ENCODE results near the gene HOXA9. TPM values are rescaled to one million over a fixed set of nuclear protein-coding genes. Genes with fewer than 3 reads are reported as not detected.

Gene HOXA9
- total RNA-seq, 2 experiments from 2014 or later, result not detected

DNA sequence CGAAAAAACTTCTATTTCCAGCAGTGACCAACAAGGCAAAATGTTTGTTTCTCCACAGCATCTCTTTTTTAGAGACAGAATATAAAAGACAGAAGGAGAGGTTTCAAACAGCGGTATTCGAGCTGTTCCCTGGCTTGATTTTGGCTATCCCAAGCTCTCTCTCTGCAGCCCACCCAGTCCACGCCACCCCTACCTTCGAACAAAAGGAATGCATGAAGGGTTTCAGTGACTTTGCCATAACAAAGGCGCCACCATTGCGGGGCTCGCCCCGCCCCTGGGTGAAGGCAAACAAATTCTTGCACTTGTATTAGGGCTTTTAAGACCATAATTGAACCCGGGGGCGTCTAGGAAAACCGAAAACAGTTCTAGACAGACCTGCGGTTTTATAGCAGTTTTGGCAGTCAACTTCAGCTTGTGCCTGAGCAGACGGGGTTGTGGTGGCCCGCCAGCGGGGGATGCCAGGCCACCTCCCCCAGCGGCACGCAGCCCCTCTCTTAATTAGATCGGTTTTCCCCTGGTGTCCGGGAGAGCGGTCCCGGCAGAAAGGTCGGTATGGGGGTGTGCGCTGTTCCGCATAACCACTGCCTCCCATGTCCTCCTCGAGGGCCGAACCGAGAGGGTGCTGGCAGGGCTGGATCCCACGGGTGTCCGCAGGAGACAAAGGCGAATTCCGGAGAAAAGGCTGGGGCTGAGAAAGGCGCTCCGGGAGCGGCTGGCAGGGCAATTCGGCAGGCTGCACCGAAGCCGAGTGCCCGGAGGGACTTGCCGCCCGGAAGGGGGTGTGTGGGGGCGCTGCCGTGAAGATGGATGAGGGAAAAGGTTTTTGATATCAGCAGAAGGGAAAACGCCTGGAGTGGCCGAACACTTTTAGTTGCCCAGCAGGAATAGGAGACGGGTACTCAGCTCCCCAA is 22.4 kb upstream of the HOXA9 start:
- Mint-ChIP-seq H3K27ac (no peak overlapping the region), H3K27me3 (peaks cover 78% of the 10 kb centered on the region), H3K9me3 (no peaks in the 10 kb centered on the region), H3K4me1 (ENCODE audit: low read depth) (peaks cover 39% of the 10 kb centered on the region), H3K4me3 (peak overlapping the region; percentile 58), H3K36me3 (ENCODE audit: low read depth) (no peaks in the 10 kb centered on the region)
- ChIA-PET POLR2A (interaction anchor here (0.8 to 1.0 kb wide), 2 partner anchors 15 to 95 kb away, joined by 3 read pairs; no protein-coding TSS in a partner anchor), CTCF (interaction anchor here (0.6 to 3.7 kb wide), 9 partner anchors 8 to 586 kb away, joined by 3 to 28 read pairs (median 4); partner anchors contain the start of genes HOXA10 and HOXA13)
- ATAC-seq (no peak), DNase-seq (no peak)
- TF ChIP-seq, protein P1, sequence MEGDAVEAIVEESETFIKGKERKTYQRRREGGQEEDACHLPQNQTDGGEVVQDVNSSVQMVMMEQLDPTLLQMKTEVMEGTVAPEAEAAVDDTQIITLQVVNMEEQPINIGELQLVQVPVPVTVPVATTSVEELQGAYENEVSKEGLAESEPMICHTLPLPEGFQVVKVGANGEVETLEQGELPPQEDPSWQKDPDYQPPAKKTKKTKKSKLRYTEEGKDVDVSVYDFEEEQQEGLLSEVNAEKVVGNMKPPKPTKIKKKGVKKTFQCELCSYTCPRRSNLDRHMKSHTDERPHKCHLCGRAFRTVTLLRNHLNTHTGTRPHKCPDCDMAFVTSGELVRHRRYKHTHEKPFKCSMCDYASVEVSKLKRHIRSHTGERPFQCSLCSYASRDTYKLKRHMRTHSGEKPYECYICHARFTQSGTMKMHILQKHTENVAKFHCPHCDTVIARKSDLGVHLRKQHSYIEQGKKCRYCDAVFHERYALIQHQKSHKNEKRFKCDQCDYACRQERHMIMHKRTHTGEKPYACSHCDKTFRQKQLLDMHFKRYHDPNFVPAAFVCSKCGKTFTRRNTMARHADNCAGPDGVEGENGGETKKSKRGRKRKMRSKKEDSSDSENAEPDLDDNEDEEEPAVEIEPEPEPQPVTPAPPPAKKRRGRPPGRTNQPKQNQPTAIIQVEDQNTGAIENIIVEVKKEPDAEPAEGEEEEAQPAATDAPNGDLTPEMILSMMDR (IDR thresholded peaks at IDR 0.05), result no peak
- intact Hi-C loops (cut with micrococcal nuclease), result no loop called here

DNA sequence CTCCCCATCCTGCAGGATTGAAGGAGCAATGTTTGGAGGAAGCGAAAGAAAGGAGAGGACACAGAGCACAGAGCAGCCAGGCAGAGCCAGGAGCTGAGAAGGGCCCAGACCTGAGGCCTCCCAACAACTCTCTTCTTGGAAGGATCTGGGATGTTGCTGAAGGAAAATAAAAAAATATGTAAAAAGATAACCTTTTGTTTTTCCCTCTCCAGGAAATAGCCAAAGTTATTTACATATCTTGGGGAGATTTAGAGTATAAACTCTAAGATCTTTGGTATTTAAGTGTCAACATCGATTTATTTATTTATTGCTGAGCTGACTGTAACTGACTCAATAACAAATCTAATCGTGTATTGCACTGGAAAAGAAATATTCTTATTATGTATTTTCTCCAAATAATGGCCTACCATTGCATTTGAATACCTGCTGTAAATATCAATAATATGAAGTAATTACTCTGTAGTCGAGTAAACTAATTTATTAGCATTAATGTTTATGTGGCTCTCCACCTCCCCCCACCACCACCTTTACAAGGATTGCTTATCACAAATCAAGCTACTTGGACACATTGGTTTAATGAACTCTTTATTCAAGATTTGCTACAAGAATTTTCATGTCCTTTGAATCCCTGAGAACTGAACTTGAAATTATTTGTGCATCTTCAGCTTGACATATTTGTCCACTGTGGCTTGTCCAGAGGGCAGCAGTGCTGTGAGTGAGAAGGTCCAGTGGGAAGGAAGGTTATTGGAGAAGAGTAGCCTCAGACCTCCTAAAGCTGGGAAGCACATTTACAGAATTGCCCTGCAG is 21.5 kb upstream of the HOXA9 start:
- ChIA-PET CTCF (interaction anchor here (0.9 to 3.7 kb wide), 8 partner anchors 9 to 36 kb away, joined by 3 to 28 read pairs (median 4); partner anchors contain the start of gene HOXA10), POLR2A (interaction anchor here (1.0 kb wide), 1 partner anchor 14 kb away, joined by 3 read pairs; no protein-coding TSS in a partner anchor)
- TF ChIP-seq, protein P1 (IDR thresholded peaks at IDR 0.05), result no peak
- H3K4me3 Mint-ChIP-seq, result no peak overlapping the region
- no peaks in the 10 kb centered on the region for H3K36me3 Mint-ChIP-seq (ENCODE audit: low read depth)
- H3K27ac Mint-ChIP-seq, result no peak overlapping the region
- intact Hi-C loops (cut with micrococcal nuclease), result no loop called here
- peaks cover 79% of the 10 kb centered on the region for H3K27me3 Mint-ChIP-seq
- H3K9me3 Mint-ChIP-seq, result no peaks in the 10 kb centered on the region
- ATAC-seq, result no peak
- no peak for DNase-seq
- peaks cover 35% of the 10 kb centered on the region for H3K4me1 Mint-ChIP-seq (ENCODE audit: low read depth)

DNA sequence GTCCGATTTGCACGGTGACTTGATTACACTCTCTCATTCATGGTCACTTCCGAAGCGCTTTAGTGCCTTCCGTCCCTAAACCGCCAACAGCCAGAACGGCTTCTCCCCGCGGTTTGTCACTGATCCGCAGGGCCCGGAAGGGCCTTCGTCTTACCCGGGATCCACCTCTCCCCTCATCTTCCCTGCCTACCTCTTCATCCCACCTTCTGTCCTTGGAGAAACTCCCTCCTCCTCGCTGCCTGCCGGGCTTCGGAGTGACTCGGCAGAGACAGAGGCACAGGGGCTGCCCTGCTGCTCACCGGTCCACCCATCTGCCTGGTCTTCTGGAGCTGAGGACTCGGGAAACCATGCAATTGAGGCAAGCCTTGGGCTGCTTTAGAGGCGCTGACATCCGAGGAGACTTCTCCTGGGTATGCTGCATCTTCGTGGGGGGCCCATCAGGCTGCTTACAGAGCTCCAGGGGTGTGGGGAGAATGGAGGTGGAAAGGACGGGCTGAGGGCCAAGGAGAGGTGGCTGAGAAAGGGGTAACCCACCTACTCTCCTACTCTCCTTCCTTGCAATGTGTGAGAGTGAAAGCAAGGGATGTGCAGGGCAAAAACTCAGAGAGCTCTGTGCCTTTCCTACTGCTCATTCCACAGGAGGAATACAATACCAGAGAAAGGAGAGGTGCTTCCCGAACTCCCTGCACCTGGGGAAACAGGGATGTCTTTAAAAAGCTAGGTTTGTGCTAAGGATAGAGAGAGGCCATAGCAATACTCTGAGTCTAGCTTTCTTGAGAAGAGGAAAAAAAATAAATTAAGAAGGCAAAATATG is 20.7 kb upstream of the HOXA9 start:
- intact Hi-C loops (cut with micrococcal nuclease), result no loop called here
- H3K36me3 Mint-ChIP-seq (ENCODE audit: low read depth), result no peaks in the 10 kb centered on the region
- H3K9me3 Mint-ChIP-seq, result no peaks in the 10 kb centered on the region
- DNase-seq, result no peak
- H3K4me3 Mint-ChIP-seq, result peak overlapping the region; percentile 59
- no peak overlapping the region for H3K27ac Mint-ChIP-seq
- H3K27me3 Mint-ChIP-seq, result peaks cover 78% of the 10 kb centered on the region
- TF ChIP-seq, protein P1 (IDR thresholded peaks at IDR 0.05), result no peak
- no peak for ATAC-seq
- CTCF ChIA-PET, result interaction anchor here (0.9 to 3.7 kb wide), 6 partner anchors 9 to 35 kb away, joined by 3 to 28 read pairs (median 4); partner anchors contain the start of gene HOXA10
- peaks cover 34% of the 10 kb centered on the region for H3K4me1 Mint-ChIP-seq (ENCODE audit: low read depth)
- POLR2A ChIA-PET, result interaction anchor here (0.6 to 1.7 kb wide), 2 partner anchors 13 to 25 kb away, joined by 4 to 5 read pairs; no protein-coding TSS in a partner anchor

DNA sequence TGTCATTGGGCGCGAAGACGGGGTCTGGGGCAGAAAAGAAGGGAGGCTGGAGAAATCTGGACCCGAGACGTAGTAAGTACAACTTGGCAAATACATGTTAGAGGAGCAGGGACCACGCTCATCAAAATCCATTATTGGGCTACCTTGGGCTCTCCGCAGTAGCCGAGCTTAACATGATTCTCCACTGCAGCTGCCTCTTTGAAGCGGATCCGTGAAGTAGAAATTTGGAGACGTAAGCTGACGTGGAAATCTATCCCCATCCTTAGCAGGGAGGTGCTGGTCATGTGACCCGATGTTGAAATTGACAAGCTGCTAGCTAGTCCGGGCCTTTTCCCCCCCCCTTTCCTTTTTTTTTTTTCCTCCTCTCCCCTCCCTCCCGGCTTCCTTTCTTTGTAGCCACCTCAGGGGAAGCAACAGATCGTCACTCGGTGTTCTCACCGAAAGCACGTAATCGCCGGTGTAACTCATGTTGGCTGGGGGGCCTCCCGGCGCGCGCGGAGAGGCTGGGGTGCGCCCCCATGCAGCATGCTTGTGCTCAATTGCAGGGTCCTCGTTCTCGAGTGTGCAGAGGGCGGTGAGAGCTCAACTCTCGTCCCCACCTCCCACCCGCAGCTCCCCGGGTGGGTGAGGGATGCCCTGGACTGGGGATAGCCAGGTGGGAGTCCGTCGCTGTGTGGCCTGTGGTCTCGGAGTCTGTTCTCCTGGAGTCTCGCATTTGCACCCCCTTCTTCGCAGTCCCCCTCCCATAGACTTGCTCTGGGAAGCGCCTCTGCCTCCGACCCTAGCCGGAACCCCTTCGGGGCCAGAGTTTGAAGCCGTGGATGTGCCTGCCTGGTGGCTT is 19.9 kb upstream of the HOXA9 start, which contains the start of gene HOXA11:
Gene HOXA11, minus strand, starts transcription at position 220 of the 841 bp plus-strand sequence. Its CDS starts 88 bp downstream, at position 132.
- Mint-ChIP-seq H3K36me3 (ENCODE audit: low read depth) (no peaks in the 10 kb centered on the region), H3K4me1 (ENCODE audit: low read depth) (peaks cover 34% of the 10 kb centered on the region), H3K27me3 (peaks cover 73% of the 10 kb centered on the region), H3K4me3 (peak within 1 kb of the TSS; percentile 59), H3K27ac (peak within 1 kb of the TSS; percentile 57), H3K9me3 (no peaks in the 10 kb centered on the region)
- peak; percentile 48 for DNase-seq
- ATAC-seq, result peak; percentile 25
- TF ChIP-seq, protein P1 (IDR thresholded peaks at IDR 0.05), result no peak
- intact Hi-C loops (cut with micrococcal nuclease), result no loop called here
- POLR2A ChIA-PET, result interaction anchor here (0.6 to 1.7 kb wide), 2 partner anchors 14 to 26 kb away, joined by 4 to 5 read pairs; no protein-coding TSS in a partner anchor
- CTCF ChIA-PET, result interaction anchor here (1.2 to 3.7 kb wide), 4 partner anchors 10 to 25 kb away, joined by 4 to 28 read pairs (median 8); no protein-coding TSS in a partner anchor

All from activated CD8-positive, alpha-beta T cell treated with anti-CD3 and anti-CD28 coated beads for 36 hours (primary cell).